ENCODE measurements around the gene LYPLAL1. TPM values are rescaled to one million over a fixed set of nuclear protein-coding genes. Genes with fewer than 3 reads are reported as not detected.

Gene LYPLAL1
- total and polyA plus RNA-seq, 9 of the 15 experiments (the other 6 are each of a cell fraction or from before 2014, with no cell fraction given), result 14.9 to 179 (median 46.3) TPM

- TF ChIP-seq EZH2 (IDR thresholded peaks at IDR 0.05; ENCODE audit: borderline replicate concordance, low read depth, low read length), result no peak
- 0 out of 2 replicates have a peak, but pooled peaks have one; percentile 5 for TF ChIP-seq ARID2 (IDR thresholded peaks at IDR 0.05)
- TF ChIP-seq, protein P1, sequence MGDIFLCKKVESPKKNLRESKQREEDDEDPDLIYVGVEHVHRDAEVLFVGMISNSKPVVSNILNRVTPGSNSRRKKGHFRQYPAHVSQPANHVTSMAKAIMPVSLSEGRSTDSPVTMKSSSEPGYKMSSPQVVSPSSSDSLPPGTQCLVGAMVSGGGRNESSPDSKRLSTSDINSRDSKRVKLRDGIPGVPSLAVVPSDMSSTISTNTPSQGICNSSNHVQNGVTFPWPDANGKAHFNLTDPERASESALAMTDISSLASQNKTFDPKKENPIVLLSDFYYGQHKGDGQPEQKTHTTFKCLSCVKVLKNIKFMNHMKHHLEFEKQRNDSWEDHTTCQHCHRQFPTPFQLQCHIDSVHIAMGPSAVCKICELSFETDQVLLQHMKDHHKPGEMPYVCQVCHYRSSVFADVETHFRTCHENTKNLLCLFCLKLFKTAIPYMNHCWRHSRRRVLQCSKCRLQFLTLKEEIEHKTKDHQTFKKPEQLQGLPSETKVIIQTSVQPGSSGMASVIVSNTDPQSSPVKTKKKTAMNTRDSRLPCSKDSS (IDR thresholded peaks at IDR 0.05; ENCODE audit: low read depth, partially characterized antibody), result no peak
- peak; percentile 35; the same call in 1 of the 2 replicates for TF ChIP-seq POLR2AphosphoS5 (IDR thresholded peaks at IDR 0.05; ENCODE audit: control insufficient read depth, insufficient read depth, low read depth, low read length)
- no peak for TF ChIP-seq HMG20A (CRISPR knock-in tag; conservative IDR thresholded peaks at IDR 0.05)
- 0 out of 2 replicates have a peak, but pooled peaks have one; percentile 8 for TF ChIP-seq RB1 (IDR thresholded peaks at IDR 0.05; ENCODE audit: low read depth)
- TF ChIP-seq NR2C2 (CRISPR knock-in tag; IDR thresholded peaks at IDR 0.05), result no peak
- TF ChIP-seq NR2C2 (tag; IDR thresholded peaks at IDR 0.05), result peak; percentile 45
- no peak for TF ChIP-seq NFYB (IDR thresholded peaks at IDR 0.05; ENCODE audit: extremely low read depth, insufficient read length)
- no peak for TF ChIP-seq RBM22 (IDR thresholded peaks at IDR 0.05; ENCODE audit: low read depth, low read length, poor library complexity, severe bottlenecking)
- TF ChIP-seq ZNF274 (IDR thresholded peaks at IDR 0.05; ENCODE audit: borderline replicate concordance, low read depth, low read length), result no peak
- TF ChIP-seq KAT2B (IDR thresholded peaks at IDR 0.05; ENCODE audit: low read depth, low read length), result no peak
- 0 out of 2 replicates have a peak, but pooled peaks have one; percentile 18 for TF ChIP-seq THRAP3 (IDR thresholded peaks at IDR 0.05; ENCODE audit: borderline replicate concordance)
- 0 out of 2 replicates have a peak, but pooled peaks have one; percentile 18 for TF ChIP-seq SUPT5H (IDR thresholded peaks at IDR 0.05)
- TF ChIP-seq CXXC5 (CRISPR knock-in tag; IDR thresholded peaks at IDR 0.05), result no peak
- peak; percentile 23; the same call in 1 of the 2 replicates for TF ChIP-seq ZNF589 (CRISPR knock-in tag; IDR thresholded peaks at IDR 0.05; ENCODE audit: low read depth)
- no peak for TF ChIP-seq KDM2B (CRISPR knock-in tag; IDR thresholded peaks at IDR 0.05)
- TF ChIP-seq KDM5B (IDR thresholded peaks at IDR 0.05; ENCODE audit: insufficient replicate concordance, low read depth, low read length), result peak; percentile 46
- TF ChIP-seq JUNB (CRISPR knock-in tag; conservative IDR thresholded peaks at IDR 0.05), result no peak
- TF ChIP-seq BACH1 (tag; IDR thresholded peaks at IDR 0.05), result peak; percentile 54; the same call in 1 of the 2 replicates
- TF ChIP-seq PKNOX1 (IDR thresholded peaks at IDR 0.05), result no peak
- TF ChIP-seq KAT7 (CRISPR knock-in tag; IDR thresholded peaks at IDR 0.05; ENCODE audit: borderline replicate concordance), result peak; percentile 77; the same call in 1 of the 2 replicates
- TF ChIP-seq ZNF830 (CRISPR knock-in tag; IDR thresholded peaks at IDR 0.05), result 0 out of 2 replicates have a peak, but pooled peaks have one; percentile 11
- TF ChIP-seq ESRRB (CRISPR knock-in tag; IDR thresholded peaks at IDR 0.05; ENCODE audit: borderline replicate concordance), result no peak
- 0 out of 2 replicates have a peak, but pooled peaks have one; percentile 28 for TF ChIP-seq MAFK (IDR thresholded peaks at IDR 0.05; ENCODE audit: low read length)
- no peak for TF ChIP-seq KLF10 (CRISPR knock-in tag; IDR thresholded peaks at IDR 0.05)
Measured at GRCh38 chr1:219174460-219175211, 958 bp downstream of the LYPLAL1 start (continued).
